Endothelial cell (in vitro differentiated cells): ENCODE measurements around the gene RPS14. TPM values are rescaled to one million over a fixed set of nuclear protein-coding genes. Genes with fewer than 3 reads are reported as not detected.

Experiments used
- DNase-seq: peaks from one replicate; pipeline ENCODE4 v3.0.0; 2021; ENCODE audit warnings: low spot score
- H3K27ac Mint-ChIP-seq: one replicate; pipeline ENCODE4 v1.8.0; 2021; ENCODE audit warnings: mixed read lengths, inconsistent platforms; ENCODE audit not compliant: unreplicated experiment
- H3K27me3 Mint-ChIP-seq: one replicate; pipeline ENCODE4 v1.8.0; 2021; ENCODE audit warnings: mild to moderate bottlenecking, moderate library complexity, mixed read lengths, inconsistent platforms; ENCODE audit not compliant: unreplicated experiment
- H3K36me3 Mint-ChIP-seq: one replicate; pipeline ENCODE4 v1.8.0; 2021; ENCODE audit warnings: mild to moderate bottlenecking, low read depth, mixed read lengths, inconsistent platforms; ENCODE audit not compliant: unreplicated experiment
- H3K4me1 Mint-ChIP-seq: one replicate; pipeline ENCODE4 v1.8.0; 2021; ENCODE audit warnings: mild to moderate bottlenecking, mixed read lengths, inconsistent platforms; ENCODE audit not compliant: unreplicated experiment
- H3K4me3 Mint-ChIP-seq: one replicate; pipeline ENCODE4 v1.8.0; 2021; ENCODE audit warnings: mild to moderate bottlenecking, mixed read lengths, inconsistent platforms; ENCODE audit not compliant: unreplicated experiment
- H3K9me3 Mint-ChIP-seq: one replicate; pipeline ENCODE4 v1.8.0; 2021; ENCODE audit warnings: mixed read lengths, inconsistent platforms; ENCODE audit not compliant: unreplicated experiment
- CTCF ChIP-seq: fragments of 200-600 bp; sonication (generic); IDR thresholded peaks from one replicate; pipeline ENCODE4 v1.5.0; 2021; ENCODE audit warnings: antibody characterized with exemption; ENCODE audit not compliant: unreplicated experiment
- total RNA-seq: library from RNA; stranded (reverse); fragmentation: NEBNext Ultra II Directional; extraction: Animal tissue kit (Norgen Biotek cat#: 25700); gene quantifications from one replicate; pipeline ENCODE4 v1.2.1, GENCODE V29; 2021; ENCODE audit not compliant: unreplicated experiment

RPS14 gene
- total RNA-seq, 1 donor from 2014 or later = 2,784 TPM

- Mint-ChIP-seq H3K27ac (no peak overlapping the region), H3K4me1 (peaks cover 23% of the 10 kb centered on the region), H3K9me3 (no peaks in the 10 kb centered on the region), H3K36me3 (peaks cover 4% of the 10 kb centered on the region), H3K27me3 (peaks cover 10% of the 10 kb centered on the region), H3K4me3 (no peak overlapping the region)
- TF ChIP-seq CTCF = no peak
- DNase-seq = no peak
Observed at GRCh38 chr5:150408231-150408943, 41.2 kb downstream of the RPS14 start.

- H3K27me3 Mint-ChIP-seq = peaks cover 9% of the 10 kb centered on the region
- no peak overlapping the region for H3K4me3 Mint-ChIP-seq
- TF ChIP-seq CTCF = no peak
- peaks cover 9% of the 10 kb centered on the region for H3K36me3 Mint-ChIP-seq
- DNase-seq = no peak
- H3K27ac Mint-ChIP-seq = no peak overlapping the region
- no peaks in the 10 kb centered on the region for H3K9me3 Mint-ChIP-seq
- peaks cover 15% of the 10 kb centered on the region for H3K4me1 Mint-ChIP-seq
Observed at GRCh38 chr5:150407096-150407720, 42.3 kb downstream of the RPS14 start.

- Mint-ChIP-seq H3K9me3 (no peaks in the 10 kb centered on the region), H3K36me3 (peaks cover 10% of the 10 kb centered on the region), H3K4me1 (peaks cover 14% of the 10 kb centered on the region), H3K27ac (no peak overlapping the region), H3K27me3 (peaks cover 10% of the 10 kb centered on the region), H3K4me3 (no peak overlapping the region)
- no peak for TF ChIP-seq CTCF
- DNase-seq = no peak
Observed at GRCh38 chr5:150406723-150407095, 42.8 kb downstream of the RPS14 start.

- no peak overlapping the region for H3K27ac Mint-ChIP-seq
- peaks cover 16% of the 10 kb centered on the region for H3K4me1 Mint-ChIP-seq
- H3K27me3 Mint-ChIP-seq = peaks cover 10% of the 10 kb centered on the region
- no peaks in the 10 kb centered on the region for H3K9me3 Mint-ChIP-seq
- no peak overlapping the region for H3K4me3 Mint-ChIP-seq
- no peak for TF ChIP-seq CTCF
- H3K36me3 Mint-ChIP-seq = peaks cover 15% of the 10 kb centered on the region
- DNase-seq = no peak
Observed at GRCh38 chr5:150406103-150406722, 43.3 kb downstream of the RPS14 start.
